Upper lobe of left lung (tissue), 4 donors: Measurements from ENCODE around the gene PALLD.

Experiments
- POLR2A ChIP-seq, 4 donors: fragments of 450-650 bp; IDR thresholded peaks; one replicate each; pipeline ENCODE4 v1.5.1; 2016 to 2017; ENCODE audit warnings: antibody characterized with exemption in 4 of 4, mild to moderate bottlenecking in 2 of 4
- POLR2AphosphoS5 ChIP-seq, 2 donors: sonication (generic); formaldehyde crosslinking; IDR thresholded peaks; one replicate each; pipeline ENCODE4 v1.5.1; 2017; ENCODE audit warnings: antibody characterized with exemption in 2 of 2
- TF ChIP-seq, protein P1 (sequence below), 6 experiments: fragments of 450-650 bp in 4 of 6; fragments of 200-600 bp in 2 of 6; sonication (generic) in 2 of 6; IDR thresholded peaks; one replicate each; pipeline ENCODE4 v1.5.1; 2016 to 2019; ENCODE audit warnings: antibody characterized with exemption in 6 of 6

DNA sequence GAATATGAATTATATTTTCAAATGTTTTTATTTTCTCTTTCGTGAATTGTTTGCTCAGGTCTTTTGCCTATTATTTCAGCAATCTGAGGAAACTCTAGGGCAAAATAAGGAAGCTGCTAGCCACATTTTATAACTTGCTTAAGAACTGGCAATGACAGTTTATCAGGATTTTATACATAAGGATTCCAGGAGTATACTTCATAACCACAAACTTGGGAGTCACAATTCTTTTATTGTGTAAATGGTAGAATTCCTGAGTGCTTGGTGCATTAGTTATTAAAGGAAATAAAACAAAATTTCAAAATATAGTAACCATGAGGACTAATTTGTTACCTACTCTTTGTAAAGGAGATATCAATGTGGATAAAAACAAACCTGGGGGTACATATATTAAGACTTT, 54.4 kb downstream of the PALLD start:
- TF ChIP-seq, protein P1, sequence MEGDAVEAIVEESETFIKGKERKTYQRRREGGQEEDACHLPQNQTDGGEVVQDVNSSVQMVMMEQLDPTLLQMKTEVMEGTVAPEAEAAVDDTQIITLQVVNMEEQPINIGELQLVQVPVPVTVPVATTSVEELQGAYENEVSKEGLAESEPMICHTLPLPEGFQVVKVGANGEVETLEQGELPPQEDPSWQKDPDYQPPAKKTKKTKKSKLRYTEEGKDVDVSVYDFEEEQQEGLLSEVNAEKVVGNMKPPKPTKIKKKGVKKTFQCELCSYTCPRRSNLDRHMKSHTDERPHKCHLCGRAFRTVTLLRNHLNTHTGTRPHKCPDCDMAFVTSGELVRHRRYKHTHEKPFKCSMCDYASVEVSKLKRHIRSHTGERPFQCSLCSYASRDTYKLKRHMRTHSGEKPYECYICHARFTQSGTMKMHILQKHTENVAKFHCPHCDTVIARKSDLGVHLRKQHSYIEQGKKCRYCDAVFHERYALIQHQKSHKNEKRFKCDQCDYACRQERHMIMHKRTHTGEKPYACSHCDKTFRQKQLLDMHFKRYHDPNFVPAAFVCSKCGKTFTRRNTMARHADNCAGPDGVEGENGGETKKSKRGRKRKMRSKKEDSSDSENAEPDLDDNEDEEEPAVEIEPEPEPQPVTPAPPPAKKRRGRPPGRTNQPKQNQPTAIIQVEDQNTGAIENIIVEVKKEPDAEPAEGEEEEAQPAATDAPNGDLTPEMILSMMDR (IDR thresholded peaks at IDR 0.05): no peak
- TF ChIP-seq POLR2AphosphoS5 (IDR thresholded peaks at IDR 0.05) (no peak), POLR2A (IDR thresholded peaks at IDR 0.05) (no peak)
